Activated naive CD4-positive, alpha-beta T cell treated with anti-CD3 and anti-CD28 coated beads for 36 hours (primary cell): Measurements from ENCODE around the gene PHLDA3. TPM values are rescaled to one million over a fixed set of nuclear protein-coding genes. Genes with fewer than 3 reads are reported as not detected.
A peak's percentile ranks its signal among the peaks of the same experiment; 100 is the strongest.

Experiments
- CTCF ChIA-PET: fragments of 350-600 bp; sonication (Branson Sonifier 250); formaldehyde crosslinking; loops from one replicate; lab custom pipeline; 2021; ENCODE audit warnings: antibody characterized with exemption; lab: Charles Lee
- DNase-seq: peaks from one replicate; pipeline ENCODE4 v3.0.0-alpha.2; 2020
- H3K27ac Mint-ChIP-seq: one replicate; pipeline ENCODE4 v1.8.0; 2021; ENCODE audit warnings: mild to moderate bottlenecking, mixed read lengths
- H3K27me3 Mint-ChIP-seq: one replicate; pipeline ENCODE4 v1.8.0; 2021; ENCODE audit warnings: low read depth, mixed read lengths
- H3K36me3 Mint-ChIP-seq: one replicate; pipeline ENCODE4 v1.8.0; 2021; ENCODE audit warnings: low read depth, mixed read lengths
- H3K4me1 Mint-ChIP-seq: one replicate; pipeline ENCODE4 v1.8.0; 2021; ENCODE audit warnings: low read depth, mixed read lengths
- H3K4me3 Mint-ChIP-seq: one replicate; pipeline ENCODE4 v1.8.0; 2021; ENCODE audit warnings: mild to moderate bottlenecking, moderate library complexity, mixed read lengths
- H3K9me3 Mint-ChIP-seq: one replicate; pipeline ENCODE4 v1.8.0; 2021; ENCODE audit warnings: mixed read lengths
- intact Hi-C: fragments of 100-400 bp; cut with micrococcal nuclease; formaldehyde crosslinking; loops from one replicate; pipeline ENCODE4 v1.15.1; 2023
- total RNA-seq, 2 experiments: library from RNA; stranded (reverse); gene quantifications; one replicate each; pipeline ENCODE4 v1.2.3, GENCODE V29; 2021

Gene PHLDA3
- total RNA-seq, 2 experiments from 2014 or later, result 19.5 TPM

DNA sequence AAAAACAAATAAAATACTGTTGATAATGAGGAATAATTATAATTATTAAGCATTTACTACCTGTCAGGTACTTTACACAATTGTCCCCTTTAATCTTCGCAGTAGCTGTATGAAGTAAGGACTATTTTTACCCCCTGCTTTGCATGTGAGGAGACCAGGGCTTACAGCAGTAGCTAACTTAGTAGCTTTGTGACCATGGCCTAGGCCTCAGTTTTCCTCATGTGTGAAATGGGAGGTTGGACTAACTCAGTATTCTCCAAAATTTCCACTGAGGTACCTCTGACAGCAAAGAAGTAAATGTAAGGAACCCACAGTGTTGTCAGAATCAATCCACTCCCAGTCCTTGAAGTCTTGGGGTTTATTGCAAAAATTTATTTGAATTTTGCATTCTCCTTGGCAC, 41.7 kb upstream of the PHLDA3 start:
- Mint-ChIP-seq H3K27ac (no peak overlapping the region), H3K4me1 (peaks cover 21% of the 10 kb centered on the region), H3K4me3 (no peak overlapping the region), H3K27me3 (no peaks in the 10 kb centered on the region), H3K9me3 (no peaks in the 10 kb centered on the region), H3K36me3 (peaks cover 7% of the 10 kb centered on the region)
- CTCF ChIA-PET, result interaction anchor here (3.7 to 16.2 kb wide), 5 partner anchors 8 to 75 kb away, joined by 19 to 287 read pairs (median 69); no protein-coding TSS in a partner anchor
- intact Hi-C loops, result no loop called here
- DNase-seq, result no peak

DNA sequence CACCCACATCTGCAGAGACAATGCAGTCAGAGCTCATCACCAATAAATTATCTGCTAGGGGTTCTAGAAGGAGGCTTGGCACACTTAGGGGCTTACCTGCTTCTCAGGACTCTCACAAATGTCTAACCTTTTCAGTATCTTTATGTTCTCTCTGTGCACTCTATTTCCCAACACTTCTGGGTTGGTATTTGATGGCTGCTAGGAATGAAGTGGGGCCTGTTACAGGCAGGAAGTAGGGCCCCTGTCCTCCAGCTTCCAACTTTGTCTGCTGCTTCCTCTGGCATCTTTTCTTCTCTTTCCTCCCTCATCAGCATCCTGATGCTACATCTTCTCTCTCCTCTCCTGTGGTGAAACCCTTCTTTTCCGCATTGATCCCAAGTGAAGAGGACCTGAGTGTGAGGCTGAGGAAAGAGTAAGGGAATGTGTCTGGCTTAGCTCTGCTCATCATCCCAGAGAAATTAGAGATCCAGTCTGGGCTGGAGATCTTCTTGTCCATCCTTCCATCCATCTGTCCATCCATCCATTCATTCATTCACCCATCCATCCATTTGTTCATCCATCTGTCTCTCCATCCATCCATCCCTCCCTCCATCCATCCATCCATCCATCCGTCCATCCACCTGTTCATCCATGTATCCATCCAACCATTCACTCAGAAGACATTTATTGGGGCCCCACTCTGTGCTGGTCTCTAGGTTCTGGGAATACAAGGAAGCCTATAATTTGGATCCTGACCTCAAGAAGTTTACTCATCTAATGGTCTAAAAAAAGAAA, 40.8 kb upstream of the PHLDA3 start:
- Mint-ChIP-seq H3K4me1 (peaks cover 29% of the 10 kb centered on the region), H3K4me3 (no peak overlapping the region), H3K27ac (no peak overlapping the region), H3K9me3 (no peaks in the 10 kb centered on the region), H3K27me3 (no peaks in the 10 kb centered on the region), H3K36me3 (peaks cover 5% of the 10 kb centered on the region)
- intact Hi-C loops, result loop anchor here (10.0 kb wide), 1 partner anchor 845 kb away; the partner anchor contains the start of gene DDX59
- no peak for DNase-seq
- CTCF ChIA-PET, result interaction anchor here (0.8 to 16.2 kb wide), 4 partner anchors 20 to 74 kb away, joined by 3 to 287 read pairs (median 77); no protein-coding TSS in a partner anchor

DNA sequence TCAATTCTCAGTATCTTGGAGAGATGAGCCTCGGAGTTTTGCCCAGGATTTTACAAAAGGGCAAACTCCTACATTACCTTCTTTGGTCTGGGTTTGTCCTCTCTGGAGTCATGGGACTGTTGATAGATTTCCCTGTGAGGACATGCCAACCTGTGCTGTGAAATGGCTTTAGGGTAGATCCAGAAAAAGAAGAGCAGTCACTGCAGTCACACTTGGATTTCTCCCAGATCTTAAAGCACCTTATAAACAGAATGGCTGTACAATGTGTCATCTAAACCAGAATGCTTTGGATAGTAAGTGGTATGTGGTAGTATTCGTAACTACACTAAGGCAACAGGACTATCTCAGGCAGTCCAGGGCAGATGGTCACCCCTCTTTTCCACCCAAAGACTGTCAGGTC, 39.8 kb upstream of the PHLDA3 start:
- H3K9me3 Mint-ChIP-seq, result no peaks in the 10 kb centered on the region
- CTCF ChIA-PET, result interaction anchor here (8.6 to 16.2 kb wide), 2 partner anchors 25 to 62 kb away, joined by 121 to 287 read pairs; no protein-coding TSS in a partner anchor
- H3K4me3 Mint-ChIP-seq, result no peak overlapping the region
- H3K27ac Mint-ChIP-seq, result no peak overlapping the region
- no peaks in the 10 kb centered on the region for H3K36me3 Mint-ChIP-seq
- peaks cover 33% of the 10 kb centered on the region for H3K4me1 Mint-ChIP-seq
- H3K27me3 Mint-ChIP-seq, result no peaks in the 10 kb centered on the region
- intact Hi-C loops, result loop anchor here (10.0 kb wide), 1 partner anchor 844 kb away; the partner anchor contains the start of gene DDX59
- DNase-seq, result no peak

DNA sequence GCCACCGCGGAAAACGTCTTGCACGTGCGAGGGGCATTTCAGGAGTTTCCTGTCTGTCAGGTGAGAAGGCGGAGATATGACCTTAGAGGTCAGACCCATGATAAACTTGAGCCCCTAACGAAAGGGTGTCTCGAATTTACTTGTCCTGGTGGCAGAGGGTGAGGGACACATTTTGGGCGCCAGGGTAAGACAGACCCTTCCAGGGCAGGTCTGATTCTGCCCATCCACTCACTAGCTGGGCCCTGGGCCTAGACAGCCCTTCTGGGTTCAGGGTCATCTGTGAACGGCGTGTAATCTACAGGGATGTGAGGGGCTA, 38.3 kb upstream of the PHLDA3 start:
- Mint-ChIP-seq H3K4me1 (peaks cover 42% of the 10 kb centered on the region), H3K9me3 (no peaks in the 10 kb centered on the region), H3K4me3 (peak overlapping the region; percentile 82), H3K27ac (peak overlapping the region; percentile 82), H3K36me3 (no peaks in the 10 kb centered on the region), H3K27me3 (no peaks in the 10 kb centered on the region)
- no peak for DNase-seq
- CTCF ChIA-PET, result interaction anchor here (1.0 to 16.2 kb wide), 3 partner anchors 8 to 59 kb away, joined by 4 to 287 read pairs (median 13); no protein-coding TSS in a partner anchor
- intact Hi-C loops, result loop anchor here (1.0 to 10.0 kb wide), 6 partner anchors 25 to 843 kb away; partner anchors contain the start of genes DDX59 and IPO9

DNA sequence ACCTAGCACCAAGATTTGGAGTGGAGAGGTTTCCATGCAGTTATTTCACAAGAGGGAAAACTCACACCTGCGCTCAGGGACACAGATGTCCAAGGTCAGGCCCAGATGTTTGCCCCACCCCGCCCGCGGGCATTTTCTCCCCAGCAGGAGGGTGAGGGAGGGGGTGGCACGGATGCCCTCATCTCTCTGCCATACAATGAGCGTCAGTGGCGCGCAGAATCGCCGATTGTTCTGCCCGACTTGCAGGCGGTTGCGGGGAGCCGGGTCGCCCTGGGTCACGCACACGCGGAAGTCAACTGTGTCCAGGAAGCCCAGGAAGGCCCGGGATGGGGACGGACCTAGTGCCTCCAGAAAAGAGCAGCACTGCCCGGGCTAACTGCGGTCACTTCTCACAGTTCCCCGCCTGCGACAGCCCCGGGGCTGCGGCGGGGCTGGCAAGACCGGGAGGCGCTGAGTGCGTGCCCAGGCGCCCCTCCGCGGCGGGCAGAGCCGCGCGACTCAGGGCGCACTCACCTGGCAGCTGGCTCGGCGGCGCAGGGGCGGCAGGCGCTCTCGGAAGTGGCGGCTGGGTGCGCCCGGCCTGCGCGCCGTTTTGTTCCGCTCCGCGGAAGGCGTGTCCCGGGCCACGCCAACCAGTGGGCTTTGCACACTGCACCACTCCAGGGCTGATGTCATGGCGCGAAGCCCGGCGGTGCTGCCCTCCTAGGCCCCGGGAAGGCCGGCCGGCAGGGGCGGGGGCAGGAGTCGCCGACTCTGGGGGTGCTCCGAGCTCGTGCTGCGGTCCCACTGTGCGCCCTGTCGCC, 37.8 kb upstream of the PHLDA3 start, which contains the start of gene CSRP1:
Gene CSRP1, minus strand, starts transcription at position 567 of the 803 bp plus-strand sequence. CDS start 10,820 bp downstream, outside the sequence.
- H3K27me3 Mint-ChIP-seq, result no peaks in the 10 kb centered on the region
- CTCF ChIA-PET, result interaction anchor here (1.0 to 16.2 kb wide), 3 partner anchors 9 to 58 kb away, joined by 4 to 287 read pairs (median 13); no protein-coding TSS in a partner anchor
- intact Hi-C loops, result loop anchor here (1.0 to 10.0 kb wide), 6 partner anchors 24 to 842 kb away; partner anchors contain the start of genes DDX59 and IPO9
- no peaks in the 10 kb centered on the region for H3K9me3 Mint-ChIP-seq
- DNase-seq, result peak; percentile 89
- peaks cover 42% of the 10 kb centered on the region for H3K4me1 Mint-ChIP-seq
- peak within 1 kb of the TSS; percentile 83 for H3K4me3 Mint-ChIP-seq
- H3K36me3 Mint-ChIP-seq, result no peaks in the 10 kb centered on the region
- H3K27ac Mint-ChIP-seq, result peak within 1 kb of the TSS; percentile 82

DNA sequence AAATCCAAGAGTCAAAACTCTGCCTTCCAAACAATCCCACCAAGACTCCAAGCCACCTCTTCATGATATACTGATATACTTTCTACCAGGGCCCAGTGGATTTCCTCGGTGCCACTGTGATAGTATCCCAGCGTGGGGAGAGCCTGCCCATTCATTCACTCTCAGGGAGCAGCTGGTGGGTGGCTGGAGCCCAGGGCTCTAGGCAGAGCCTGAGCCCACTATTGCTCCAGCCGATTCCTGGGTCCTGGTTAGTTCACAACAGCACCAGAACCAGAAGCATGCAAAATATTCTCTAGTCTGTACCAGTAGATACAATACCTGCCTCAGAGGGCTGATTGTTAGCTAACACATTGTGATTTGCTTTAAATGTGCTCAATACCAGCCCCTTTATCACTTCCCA, 37.1 kb upstream of the PHLDA3 start:
- peak overlapping the region; percentile 77 for H3K27ac Mint-ChIP-seq
- peak overlapping the region; percentile 83 for H3K4me3 Mint-ChIP-seq
- no peak for DNase-seq
- H3K9me3 Mint-ChIP-seq, result no peaks in the 10 kb centered on the region
- no peaks in the 10 kb centered on the region for H3K36me3 Mint-ChIP-seq
- CTCF ChIA-PET, result interaction anchor here (3.1 to 16.2 kb wide), 3 partner anchors 7 to 58 kb away, joined by 13 to 287 read pairs (median 69); no protein-coding TSS in a partner anchor
- intact Hi-C loops, result loop anchor here (2.0 to 10.0 kb wide), 5 partner anchors 51 to 841 kb away; partner anchors contain the start of genes DDX59 and IPO9
- no peaks in the 10 kb centered on the region for H3K27me3 Mint-ChIP-seq
- H3K4me1 Mint-ChIP-seq, result peaks cover 42% of the 10 kb centered on the region

DNA sequence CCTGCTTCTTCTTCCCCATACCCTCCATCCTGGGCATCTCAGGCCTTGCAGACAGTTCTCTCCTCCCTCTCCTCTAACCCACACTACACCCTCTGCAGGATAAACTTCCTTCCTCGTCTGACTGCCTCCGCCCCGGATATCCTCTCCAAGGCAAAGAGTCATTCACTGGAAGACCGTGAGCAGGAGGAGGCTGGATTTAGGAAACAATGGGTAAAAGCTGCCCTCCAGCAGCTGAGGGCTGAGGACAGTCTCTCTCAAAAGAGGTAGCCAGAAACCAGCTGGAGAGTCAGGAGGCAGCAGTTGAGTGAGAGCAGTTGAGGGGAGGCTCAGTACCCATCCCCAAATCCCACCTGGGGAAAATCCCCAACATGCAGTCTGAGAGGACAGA, 36.5 kb upstream of the PHLDA3 start:
- peaks cover 42% of the 10 kb centered on the region for H3K4me1 Mint-ChIP-seq
- H3K4me3 Mint-ChIP-seq, result peak overlapping the region; percentile 83
- no peaks in the 10 kb centered on the region for H3K9me3 Mint-ChIP-seq
- intact Hi-C loops, result loop anchor here (10.0 kb wide), 1 partner anchor 841 kb away; the partner anchor contains the start of gene DDX59
- H3K36me3 Mint-ChIP-seq, result no peaks in the 10 kb centered on the region
- no peaks in the 10 kb centered on the region for H3K27me3 Mint-ChIP-seq
- DNase-seq, result no peak
- no peak overlapping the region for H3K27ac Mint-ChIP-seq
- CTCF ChIA-PET, result interaction anchor here (3.1 to 16.2 kb wide), 3 partner anchors 8 to 57 kb away, joined by 13 to 287 read pairs (median 69); no protein-coding TSS in a partner anchor

DNA sequence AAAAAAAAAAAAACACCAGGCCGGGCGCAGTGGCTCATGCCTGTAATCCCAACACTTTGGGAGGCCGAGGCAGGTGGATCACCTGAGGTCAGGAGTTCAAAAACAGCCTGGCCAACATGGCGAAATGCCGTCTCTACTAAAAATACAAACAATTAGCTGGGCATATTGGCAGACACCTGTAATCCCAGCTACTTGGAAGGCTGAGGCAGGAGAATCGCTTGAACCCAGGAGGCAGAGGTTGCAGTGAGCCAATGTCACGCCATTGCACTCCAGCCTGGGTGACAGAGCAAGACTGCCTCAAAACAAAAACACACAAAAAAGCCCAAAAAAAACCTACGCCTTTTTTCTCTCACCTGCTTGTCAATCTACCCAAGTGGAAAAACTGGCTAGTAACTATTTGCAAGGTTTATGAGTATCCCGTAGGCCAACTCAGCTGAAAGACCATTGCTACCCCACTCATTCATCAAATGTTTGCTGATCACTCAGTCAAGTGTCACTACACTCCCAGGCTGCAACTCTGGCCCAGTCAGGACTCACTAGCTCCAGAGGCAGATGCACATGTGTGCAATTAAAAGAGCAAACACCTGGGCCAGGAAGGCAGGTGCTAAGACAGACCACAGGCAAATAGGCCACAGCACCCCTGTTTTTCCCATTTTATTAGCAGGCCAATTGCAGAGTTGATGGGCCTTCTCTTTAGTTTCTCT, 36.0 kb upstream of the PHLDA3 start:
- no peak for DNase-seq
- peaks cover 41% of the 10 kb centered on the region for H3K4me1 Mint-ChIP-seq
- CTCF ChIA-PET, result interaction anchor here (1.3 to 16.2 kb wide), 5 partner anchors 8 to 70 kb away, joined by 4 to 287 read pairs (median 13); no protein-coding TSS in a partner anchor
- no peak overlapping the region for H3K27ac Mint-ChIP-seq
- intact Hi-C loops, result loop anchor here (10.0 kb wide), 1 partner anchor 840 kb away; the partner anchor contains the start of gene DDX59
- H3K27me3 Mint-ChIP-seq, result no peaks in the 10 kb centered on the region
- no peaks in the 10 kb centered on the region for H3K36me3 Mint-ChIP-seq
- H3K4me3 Mint-ChIP-seq, result peak overlapping the region; percentile 83
- H3K9me3 Mint-ChIP-seq, result no peaks in the 10 kb centered on the region

DNA sequence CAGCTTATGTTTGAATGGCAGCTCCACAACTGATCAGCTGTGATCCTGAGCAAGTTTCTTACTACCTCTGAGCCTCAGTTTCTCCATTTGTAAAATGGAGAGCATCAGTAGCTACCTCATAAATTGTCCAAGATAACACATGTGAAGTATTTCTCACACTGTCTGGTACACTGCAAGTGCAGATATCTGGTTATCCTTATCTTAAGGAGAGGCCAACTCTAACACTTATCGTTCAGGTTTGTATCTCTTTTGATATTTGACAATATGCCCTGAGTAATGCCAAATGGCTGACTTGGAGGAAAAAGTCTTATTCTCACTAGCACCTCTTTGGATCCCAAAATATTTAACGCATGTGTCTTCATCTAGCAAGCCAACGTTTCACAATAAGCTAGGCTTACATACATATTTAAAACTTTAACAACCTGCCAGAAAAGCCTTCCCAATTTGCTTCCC, 35.2 kb upstream of the PHLDA3 start:
- Mint-ChIP-seq H3K4me3 (no peak overlapping the region), H3K27ac (no peak overlapping the region), H3K27me3 (no peaks in the 10 kb centered on the region), H3K4me1 (peaks cover 39% of the 10 kb centered on the region), H3K9me3 (no peaks in the 10 kb centered on the region), H3K36me3 (no peaks in the 10 kb centered on the region)
- CTCF ChIA-PET, result interaction anchor here (0.9 to 16.2 kb wide), 5 partner anchors 9 to 95 kb away, joined by 3 to 287 read pairs (median 8); no protein-coding TSS in a partner anchor
- intact Hi-C loops, result loop anchor here (10.0 kb wide), 1 partner anchor 839 kb away; the partner anchor contains the start of gene DDX59
- DNase-seq, result no peak

DNA sequence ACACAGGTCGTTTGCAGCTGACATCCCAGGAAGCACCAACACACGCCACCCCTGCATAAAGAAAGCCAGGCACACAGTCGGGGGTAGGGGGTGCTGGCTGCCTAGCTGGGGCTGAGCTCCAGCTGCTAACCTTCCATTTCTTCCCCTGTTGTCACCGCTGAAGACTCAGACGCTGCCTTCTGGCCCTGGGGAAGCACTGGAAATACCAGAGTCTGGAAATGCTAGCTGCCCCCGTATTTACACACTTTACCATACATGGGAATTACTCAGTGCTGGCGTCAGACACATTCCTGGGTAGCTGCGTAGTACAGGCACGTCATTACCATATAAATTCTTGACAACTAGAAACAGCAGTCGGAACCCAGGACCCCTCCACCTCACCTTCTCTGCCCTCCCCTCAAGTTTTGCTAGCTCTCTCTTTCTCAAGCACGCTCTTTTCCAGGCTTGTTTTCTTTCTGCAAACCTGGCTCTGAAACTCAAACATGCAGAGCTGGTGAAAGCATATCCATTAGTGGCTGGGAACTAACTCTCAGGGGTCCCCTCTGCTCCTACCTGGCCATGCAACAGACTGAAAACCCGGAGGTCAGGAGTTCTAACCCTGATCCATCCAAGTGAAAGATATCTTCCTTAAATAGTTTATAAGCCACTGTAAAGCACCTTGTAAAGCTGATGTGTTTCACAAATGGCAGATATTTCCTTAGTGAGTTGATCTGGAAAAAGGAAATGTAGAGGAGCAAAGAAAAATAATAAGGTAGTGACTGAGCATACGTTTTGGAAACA, 34.6 kb upstream of the PHLDA3 start:
- no peaks in the 10 kb centered on the region for H3K27me3 Mint-ChIP-seq
- CTCF ChIA-PET, result interaction anchor here (0.9 to 16.2 kb wide), 5 partner anchors 10 to 94 kb away, joined by 3 to 287 read pairs (median 8); no protein-coding TSS in a partner anchor
- no peak for DNase-seq
- H3K4me1 Mint-ChIP-seq, result peaks cover 39% of the 10 kb centered on the region
- intact Hi-C loops, result loop anchor here (10.0 kb wide), 1 partner anchor 839 kb away; the partner anchor contains the start of gene DDX59
- no peaks in the 10 kb centered on the region for H3K36me3 Mint-ChIP-seq
- H3K9me3 Mint-ChIP-seq, result no peaks in the 10 kb centered on the region
- H3K4me3 Mint-ChIP-seq, result no peak overlapping the region
- no peak overlapping the region for H3K27ac Mint-ChIP-seq
